HG03159 (cell line): ENCODE data around the gene COL6A2.
"Not testable (repeated sequence)": the region's sequence is repeated elsewhere in the genome, so short reads cannot be mapped to it uniquely, and the experiment has no call there.

Source experiments
- ATAC-seq: cut with Tn5 transposase; IDR thresholded peaks from one replicate; pipeline ENCODE4 v1.9.1; 2021; ENCODE audit warnings: mild to moderate bottlenecking, moderate library complexity; ENCODE audit not compliant: unreplicated experiment

Gene COL6A2

DNA sequence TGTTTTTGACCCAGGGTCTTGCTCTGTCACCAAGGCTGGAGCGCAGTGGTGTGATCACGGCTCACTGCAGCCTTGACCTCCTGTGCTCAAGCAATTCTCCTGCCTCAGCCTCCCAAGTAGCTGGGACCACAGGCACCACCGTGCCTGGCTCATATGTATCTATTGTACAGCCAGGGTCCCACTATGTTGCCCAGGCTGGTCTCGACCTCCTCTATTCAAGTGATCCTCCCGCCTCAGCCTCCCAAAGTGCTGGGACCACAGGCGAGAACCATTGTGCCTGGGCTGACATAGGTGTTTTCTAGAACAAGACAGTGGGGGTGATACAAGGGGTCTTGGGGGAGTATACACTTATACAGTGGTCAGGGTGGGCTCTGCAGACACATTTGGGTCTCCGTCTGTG lies 40.0 kb downstream of the COL6A2 start:
- no peak for ATAC-seq

DNA sequence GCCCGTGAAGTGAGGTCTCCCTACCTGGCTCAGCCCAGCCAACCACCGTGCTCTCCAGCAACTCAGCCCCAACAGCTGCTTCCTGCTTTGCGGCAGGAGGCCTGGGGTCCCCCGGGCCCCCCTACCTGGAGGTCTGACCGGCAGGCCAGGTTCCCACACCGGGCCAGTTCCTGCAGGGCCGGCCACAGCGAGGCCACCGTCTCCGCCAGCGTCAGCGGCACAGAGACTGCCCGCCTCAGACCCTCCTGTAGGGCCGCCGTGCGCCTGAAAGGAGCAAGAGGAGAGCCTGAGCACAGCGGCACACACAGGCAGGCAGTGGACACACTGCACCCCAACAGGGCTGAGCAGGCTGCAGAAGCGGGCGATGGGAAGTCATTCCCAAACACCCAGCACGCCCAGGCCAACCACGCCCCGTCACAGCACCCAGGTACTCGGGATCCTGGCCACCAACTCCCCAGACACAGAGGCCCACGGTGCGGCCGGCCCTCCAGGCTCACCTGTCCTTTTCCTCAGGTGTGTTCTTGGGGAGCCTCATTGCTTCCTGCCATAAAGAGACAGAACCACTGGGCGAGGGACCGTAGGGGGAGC lies 40.6 kb downstream of the COL6A2 start:
- ATAC-seq, result no peak

DNA sequence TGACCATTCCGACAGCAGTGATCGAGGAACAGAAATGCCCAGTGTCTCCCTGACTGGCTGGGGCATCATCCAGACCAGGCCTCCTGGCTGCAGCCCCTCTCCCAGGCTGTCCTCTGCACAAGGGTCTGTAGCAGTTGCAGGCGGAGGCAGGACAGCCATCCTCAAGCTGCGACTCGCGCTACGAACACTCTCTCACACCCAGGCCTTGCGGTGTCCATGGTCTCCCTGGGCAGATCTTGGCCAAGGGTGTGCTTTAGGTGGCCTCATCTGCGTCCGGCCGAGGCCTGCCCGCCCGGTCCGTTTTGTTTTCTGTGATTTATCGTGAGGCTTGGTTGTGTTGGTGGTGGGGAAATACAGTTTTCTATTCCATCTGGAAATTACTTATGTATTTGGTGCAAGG lies 41.8 kb downstream of the COL6A2 start:
- ATAC-seq, result no peak

DNA sequence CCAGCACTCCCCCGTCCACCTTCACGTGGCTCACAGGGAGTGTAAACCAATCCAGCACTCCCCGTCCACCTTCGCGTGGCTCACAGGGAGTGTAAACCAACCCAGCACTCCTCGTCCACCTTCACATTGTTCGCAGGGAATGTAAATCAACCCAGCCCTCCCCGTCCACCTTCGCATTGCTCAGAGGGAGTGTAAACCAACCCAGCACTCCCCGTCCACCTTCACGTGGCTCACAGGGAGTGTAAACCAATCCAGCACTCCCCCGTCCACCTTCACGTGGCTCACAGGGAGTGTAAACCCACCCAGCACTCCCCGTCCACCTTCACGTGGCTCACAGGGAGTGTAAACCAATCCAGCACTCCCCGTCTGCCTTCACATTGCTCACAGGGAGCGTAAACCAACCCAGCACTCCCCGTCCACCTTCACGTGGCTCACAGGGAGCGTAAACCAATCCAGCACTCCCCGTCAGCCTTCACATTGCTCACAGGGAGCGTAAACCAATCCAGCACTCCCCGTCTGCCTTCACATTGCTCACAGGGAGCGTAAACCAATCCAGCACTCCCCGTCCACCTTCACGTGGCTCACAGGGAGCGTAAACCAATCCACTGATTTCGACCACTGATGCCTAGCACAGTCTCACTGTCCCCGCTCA lies 42.6 kb downstream of the COL6A2 start:
- not testable (repeated sequence) for ATAC-seq

DNA sequence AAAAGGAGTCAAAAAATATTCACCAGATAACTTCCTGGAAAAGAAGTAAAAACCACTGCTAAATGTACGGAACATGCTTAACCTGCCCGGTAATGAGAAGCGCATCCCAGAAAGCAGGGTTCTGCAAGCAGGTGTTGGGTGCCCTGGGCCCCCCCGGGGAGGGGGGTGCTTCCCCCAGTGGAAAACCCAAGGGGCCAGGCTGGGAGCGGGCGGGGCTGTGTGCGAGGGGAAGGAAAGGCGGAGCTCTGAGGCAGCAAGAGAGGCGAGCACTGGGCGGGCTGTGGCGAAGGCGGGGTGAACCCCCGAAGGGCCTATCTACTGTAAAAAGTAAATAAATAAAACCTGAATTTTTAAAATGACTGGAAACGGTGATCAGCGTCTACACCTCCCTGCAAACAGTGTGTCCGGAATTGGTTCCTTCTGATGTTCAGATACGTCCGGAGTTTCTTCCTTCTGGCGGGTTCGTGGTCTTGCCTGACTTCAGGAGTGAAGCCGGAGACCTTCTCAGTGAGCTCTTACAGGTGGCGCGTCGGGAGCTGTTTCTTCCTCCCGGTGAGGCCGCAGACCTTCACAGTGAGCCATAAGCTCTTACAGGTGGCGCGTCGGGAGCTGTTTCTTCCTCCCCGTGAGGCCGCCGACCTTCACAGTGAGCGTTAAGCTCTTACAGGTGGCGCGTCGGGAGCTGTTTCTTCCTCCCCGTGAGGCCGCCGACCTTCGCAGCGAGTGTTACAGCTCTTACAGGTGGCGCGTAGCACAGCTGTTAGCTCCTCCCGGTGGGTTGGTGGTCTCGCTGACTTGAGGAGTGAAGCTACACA lies 44.1 kb downstream of the COL6A2 start:
- ATAC-seq, result no peak

DNA sequence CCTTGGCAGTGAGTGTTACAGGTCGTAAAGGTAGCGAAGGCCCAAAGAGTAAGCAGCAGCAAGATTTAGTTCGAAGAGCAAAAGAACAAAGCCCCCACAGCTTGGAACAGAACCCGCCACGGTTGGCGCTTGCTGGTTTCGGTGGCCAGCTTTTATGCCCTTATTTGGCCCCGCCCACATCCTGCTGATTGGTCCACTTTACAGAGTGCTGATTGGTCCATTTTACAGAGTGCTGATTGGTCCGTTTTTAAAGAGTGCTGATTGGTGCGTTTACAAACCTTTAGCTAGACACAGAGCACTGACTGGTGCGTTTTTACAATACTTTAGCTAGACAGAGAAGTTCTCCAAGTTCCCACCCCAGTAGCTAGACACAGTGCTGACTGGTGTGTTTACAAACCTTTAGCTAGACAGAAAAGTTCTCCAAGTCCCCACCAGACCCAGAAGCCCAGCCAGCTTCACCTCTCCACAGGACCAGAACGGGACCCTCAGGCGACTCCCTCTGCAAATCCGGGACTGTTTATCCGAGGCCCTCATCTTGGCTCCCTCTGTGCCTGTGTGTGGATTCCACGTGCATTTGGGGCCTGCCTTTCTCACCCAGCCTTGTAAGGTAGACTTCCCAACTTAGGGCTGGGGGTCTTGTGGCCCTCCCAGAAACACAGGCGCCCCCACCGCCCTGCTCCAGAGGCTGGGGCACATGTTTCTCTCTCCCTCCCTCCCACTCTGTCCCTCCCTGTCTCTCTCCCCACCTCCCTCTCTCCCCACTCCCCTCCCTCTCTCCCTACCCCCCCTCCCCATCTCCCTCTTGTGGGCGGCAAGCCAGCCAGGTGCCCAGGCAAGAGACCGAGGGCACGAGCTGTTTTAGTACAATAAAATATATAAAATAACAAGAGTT lies 44.9 kb downstream of the COL6A2 start:
- ATAC-seq, result no peak

DNA sequence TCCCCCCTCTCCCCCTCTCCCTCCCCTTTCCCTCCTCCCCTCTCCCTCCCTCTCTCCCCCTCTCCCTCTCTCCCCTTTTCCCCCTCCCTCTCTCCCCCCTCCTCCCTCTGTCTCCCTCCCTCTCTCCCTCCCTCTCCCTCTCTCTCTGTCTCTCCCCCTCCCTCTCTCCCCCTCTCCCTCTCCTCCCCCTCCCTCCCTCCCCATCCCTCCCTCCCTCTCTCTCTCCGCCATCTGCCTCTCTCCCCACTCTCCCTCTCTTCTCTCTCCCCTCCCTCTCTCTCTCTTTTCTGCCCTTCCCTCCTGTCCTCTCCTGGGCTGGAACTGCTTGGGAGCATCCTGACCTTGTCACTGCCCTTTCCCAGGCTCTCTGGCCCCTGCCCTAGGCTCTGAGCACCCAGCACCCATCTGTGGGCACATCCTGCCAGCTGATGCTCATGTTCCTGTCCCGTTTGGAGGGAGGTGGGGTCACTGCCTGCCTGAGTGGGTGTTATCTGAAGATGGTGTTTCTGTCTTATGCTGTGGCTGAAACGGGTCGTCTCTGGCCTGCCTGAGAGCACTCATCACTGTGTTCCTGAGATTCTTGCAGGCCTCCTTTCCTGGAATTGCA lies 46.7 kb downstream of the COL6A2 start:
- ATAC-seq, result no peak

DNA sequence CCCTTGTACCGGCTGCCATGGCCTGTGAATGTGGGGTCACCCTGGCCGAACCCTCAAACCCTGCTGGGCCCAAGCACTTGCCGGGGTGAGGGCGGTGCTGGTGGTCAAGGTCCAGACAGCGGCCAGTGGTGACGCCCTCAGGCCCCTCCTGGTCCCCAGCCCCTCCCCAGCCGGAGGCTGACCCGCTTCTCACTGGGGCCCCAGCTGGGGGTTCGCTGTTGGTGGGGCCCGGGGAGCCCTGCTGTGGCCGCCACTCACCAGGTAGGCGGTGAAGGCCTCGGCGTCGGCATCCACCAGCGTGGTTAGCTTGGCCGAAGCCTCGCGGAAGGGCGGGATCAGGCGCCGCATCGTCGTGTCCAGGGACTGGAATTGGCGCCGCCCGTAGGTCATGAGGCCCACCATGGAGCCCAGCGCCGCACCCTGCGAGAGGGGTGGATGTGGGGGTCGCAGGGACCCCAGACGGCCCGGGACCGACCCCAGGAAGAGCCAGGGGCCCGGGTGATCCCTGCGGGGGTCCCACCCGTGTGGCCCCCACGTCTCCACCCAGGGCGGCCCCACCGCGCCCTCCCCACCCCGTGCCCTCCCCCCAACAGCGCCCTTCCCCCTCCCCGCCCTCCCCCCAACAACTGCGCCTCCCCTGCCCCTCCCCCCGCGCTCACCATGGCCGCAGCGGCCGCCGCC lies 47.4 kb downstream of the COL6A2 start:
- ATAC-seq, result no peak

DNA sequence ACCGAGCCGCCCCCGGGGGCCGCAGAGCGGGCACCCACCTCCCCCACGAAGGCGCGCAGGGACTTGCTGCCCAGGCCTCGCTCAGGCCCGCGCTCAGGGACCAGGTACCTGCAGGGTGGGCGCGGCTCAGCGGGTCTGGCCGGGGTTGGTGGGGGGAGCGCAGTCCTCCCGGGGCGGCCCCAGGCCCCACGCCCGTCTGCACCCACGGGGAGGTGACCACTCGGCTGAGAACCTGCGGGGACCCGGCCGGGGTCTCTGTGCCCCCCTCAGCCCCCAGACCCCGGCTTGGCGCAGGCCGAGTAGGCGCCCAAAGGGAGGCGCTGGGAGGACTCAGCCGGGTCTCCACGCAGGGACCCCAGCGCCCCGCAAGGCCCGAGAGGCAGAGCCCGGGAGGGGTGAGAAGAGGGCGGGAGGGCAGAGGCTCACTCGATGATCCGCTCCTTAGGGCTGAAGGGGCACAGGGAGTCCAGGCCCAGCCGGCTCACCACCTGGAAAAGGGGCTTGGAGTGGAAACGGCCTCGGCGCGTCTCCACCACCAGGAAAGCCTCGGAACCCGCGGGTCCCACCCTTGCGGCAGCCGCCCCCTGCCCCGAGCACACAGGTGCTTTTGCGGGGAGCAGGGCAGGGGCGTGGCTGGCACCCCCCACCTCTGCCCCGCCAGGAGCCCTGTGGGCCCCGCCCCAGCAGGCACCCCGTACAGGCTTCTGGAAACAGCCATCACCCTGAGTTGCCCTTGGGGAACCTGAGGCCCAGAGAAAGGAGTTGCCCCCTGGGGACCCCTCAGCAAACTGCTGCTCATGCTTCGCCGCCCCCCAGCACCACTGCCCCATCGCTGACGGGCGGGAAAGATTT lies 48.2 kb downstream of the COL6A2 start:
- ATAC-seq, result no peak

DNA sequence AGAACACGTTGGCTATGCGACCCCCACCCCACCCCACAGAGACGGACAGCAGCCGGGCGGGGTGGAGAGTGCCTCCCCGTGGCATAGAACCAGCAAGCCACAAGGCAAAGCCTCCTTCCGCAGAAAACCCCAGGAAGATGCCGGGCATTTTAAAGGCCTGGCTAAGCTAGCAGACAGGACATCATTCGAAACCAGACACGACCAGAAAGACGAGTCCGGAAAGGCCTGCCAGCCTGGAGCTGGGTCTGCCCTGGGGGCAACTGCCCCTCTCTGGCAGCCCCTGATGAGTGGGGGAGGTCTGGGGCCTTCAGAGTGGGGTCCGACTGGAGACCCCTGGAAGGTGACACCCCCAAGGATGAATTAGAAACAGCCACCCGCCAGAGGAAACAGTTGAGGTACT lies 48.9 kb downstream of the COL6A2 start:
- ATAC-seq, result no peak

DNA sequence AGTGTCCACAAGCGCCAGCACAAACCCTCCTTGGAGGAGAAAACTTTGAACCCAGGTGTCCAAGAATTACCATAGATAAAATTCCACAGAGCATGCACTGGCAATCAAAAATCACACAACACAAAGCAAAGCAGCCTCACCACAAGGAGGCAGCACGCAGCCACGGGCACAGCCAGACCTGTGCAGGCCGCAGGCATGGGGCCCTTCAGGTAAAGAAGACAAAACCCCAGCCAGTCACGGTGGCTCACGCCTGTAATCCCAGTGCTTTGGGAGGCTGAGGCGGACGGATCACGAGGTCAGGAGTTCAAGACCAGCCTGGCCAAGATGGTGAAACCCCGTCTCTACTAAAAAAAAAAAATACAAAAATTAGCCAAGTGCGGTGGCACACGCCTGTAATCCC lies 49.5 kb downstream of the COL6A2 start:
- ATAC-seq, result not testable (repeated sequence)

DNA sequence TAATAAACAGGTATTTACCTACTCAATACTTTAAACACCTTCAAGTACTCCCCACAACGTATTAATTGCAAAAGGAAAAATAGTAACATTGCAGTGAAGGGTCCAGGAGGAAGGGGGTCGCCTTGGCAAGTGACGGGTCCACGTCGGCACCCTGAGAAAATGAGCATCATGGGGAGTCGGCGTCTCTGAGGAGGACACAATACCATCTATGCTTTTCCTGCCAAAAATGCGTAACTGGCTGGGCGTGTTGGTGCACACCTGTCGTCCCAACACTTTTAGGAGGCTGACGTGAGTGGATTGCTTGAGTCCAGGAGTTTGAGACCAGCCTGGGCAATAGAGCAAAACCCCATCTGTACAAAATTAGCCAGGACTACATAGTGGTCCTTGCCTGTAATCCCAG lies 50.2 kb downstream of the COL6A2 start:
- ATAC-seq, result no peak

DNA sequence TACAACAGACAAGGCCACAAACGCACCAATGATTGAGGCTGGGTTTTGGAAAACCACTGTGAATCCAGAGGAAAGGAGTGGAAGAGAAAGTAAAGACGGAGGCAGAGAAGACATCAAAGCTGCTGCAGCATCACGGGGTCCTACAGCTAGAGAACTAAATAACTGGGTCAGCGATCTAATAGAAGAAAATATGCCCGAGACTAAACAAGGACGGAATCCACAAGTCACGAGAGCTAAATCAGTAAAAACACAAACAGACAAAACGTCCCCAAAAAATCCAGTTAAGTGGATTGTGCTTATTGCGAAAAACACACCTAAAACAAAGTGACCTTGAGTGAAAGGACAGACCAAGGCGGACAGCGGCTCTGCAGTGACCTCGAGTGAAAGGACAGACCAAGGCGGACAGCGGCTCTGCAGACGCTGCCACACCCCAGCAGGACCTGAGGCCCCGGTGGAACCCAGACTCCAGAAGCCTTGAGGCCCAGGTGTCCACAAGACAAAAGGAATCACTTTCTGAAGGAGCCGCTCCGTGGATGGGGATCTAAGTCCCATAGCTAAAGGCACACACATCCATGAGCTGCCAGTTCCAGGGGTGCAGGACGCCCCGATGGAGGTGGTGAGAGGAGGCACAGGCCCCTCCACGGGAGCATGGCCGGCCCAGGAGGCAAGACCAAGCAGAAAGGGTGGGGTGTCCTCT lies 51.4 kb downstream of the COL6A2 start:
- no peak for ATAC-seq

DNA sequence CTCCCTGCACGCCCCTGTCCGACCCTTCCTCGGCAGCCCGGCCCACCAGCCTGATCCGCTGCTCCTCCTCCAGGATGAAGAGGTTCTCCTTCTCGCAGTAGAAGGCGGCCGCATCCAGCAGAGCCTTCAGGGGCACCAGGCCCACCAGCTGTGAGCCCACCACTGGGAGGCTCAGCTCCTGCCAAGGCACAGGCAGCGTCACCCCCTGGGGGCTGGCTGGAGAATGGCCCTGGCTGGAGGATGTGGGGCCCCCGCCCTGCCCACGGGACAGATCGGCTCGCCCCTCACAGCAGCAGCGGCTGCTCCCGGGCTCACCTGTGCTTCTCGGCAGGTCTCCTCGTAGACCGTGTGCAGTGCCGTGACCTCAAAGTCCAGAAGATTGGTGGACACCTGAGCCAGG lies 52.2 kb downstream of the COL6A2 start:
- no peak for ATAC-seq

DNA sequence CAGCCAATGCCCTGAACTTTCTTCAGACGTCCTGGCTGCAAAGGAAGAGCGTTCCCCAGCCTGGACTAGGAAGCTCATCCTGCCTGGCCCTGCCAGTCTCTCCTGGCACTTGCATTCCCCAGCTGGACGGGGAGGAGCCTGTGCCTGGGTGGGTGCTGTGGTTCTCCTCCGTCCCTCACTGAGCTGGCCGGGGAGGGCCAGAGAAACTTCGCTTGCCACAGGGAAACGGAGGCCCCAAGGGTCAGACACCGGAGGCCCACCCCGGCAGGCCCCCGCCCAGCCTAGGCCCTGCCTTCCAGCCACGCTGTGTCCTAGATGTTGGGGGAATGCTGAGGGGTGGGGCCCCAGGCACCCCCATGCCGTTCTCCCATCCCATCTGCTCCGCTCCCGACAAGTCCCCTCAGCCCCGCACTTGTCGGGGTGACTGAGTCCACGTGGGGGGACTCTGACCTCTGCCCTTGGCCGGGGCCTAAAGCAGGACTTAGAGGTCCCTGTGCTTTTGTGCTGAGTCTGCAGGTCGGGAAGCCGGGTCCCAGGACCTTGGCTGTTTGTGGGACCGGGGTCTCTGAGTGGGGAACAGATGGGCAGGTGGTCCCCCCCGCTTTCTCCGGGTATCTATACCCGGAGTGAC lies 52.7 kb downstream of the COL6A2 start:
- no peak for ATAC-seq

DNA sequence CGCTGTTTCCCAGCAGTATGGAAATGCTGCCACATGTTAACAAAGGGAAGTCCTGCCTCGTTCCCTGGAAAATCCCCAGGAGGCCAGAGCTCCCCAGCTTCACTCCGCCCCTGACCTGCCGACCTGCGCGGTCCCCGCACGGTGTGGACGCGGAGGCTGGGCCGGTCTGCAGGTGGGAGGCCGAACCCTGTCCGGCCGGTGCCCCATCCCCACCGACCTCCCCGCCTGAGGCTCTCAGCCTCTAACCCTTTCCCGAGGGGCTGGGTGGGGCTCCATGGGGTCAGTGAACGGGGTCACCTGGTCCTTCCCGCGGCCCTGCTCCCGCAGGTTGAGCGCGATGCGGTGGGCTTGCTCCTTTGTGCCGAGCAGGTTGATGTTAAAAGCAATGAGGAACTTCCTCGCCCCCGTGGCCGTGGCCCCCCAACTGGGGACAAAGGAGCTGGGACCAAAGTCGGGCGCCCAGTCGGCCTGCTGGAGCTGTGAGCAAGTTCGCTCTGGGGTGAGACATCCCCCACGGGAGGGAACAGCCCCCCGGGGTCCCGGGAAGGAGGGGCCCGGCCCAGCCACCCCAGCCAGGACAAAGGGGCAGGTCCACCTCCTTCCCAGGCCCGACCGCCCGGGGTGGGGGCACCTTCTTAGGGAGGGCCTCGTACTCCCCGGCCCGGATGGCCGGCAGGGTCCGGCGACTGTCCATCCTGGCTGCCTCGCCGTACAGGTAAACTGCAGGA lies 53.5 kb downstream of the COL6A2 start:
- no peak for ATAC-seq
